Neuron (in vitro differentiated cells): ENCODE data around the gene FHOD3.
"Not testable (repeated sequence)": the region's sequence is repeated elsewhere in the genome, so short reads cannot be mapped to it uniquely, and the experiment has no call there.

Experiments used
- H2AFZ ChIP-seq: one replicate; pipeline ENCODE4 v1.6.1; 2013; ENCODE audit warnings: low read depth, mild to moderate bottlenecking, inconsistent platforms, low read length, moderate library complexity
- H3K27me3 ChIP-seq: one replicate; pipeline ENCODE4 v1.6.1; 2013; ENCODE audit warnings: low read length; ENCODE audit not compliant: insufficient read depth
- H3K36me3 ChIP-seq: one replicate; pipeline ENCODE4 v1.6.1; 2013; ENCODE audit warnings: low read length; ENCODE audit not compliant: insufficient read depth
- H3K4me1 ChIP-seq: one replicate; pipeline ENCODE4 v1.6.1; 2013; ENCODE audit warnings: low read length; ENCODE audit not compliant: insufficient read depth
- H3K4me3 ChIP-seq: 2 replicates; pipeline ENCODE4 v1.5.1; 2013; ENCODE audit warnings: mild to moderate bottlenecking, low read length, moderate library complexity
- H3K9me3 ChIP-seq: one replicate; pipeline ENCODE4 v1.6.1; 2013; ENCODE audit warnings: low read length

Gene FHOD3

DNA sequence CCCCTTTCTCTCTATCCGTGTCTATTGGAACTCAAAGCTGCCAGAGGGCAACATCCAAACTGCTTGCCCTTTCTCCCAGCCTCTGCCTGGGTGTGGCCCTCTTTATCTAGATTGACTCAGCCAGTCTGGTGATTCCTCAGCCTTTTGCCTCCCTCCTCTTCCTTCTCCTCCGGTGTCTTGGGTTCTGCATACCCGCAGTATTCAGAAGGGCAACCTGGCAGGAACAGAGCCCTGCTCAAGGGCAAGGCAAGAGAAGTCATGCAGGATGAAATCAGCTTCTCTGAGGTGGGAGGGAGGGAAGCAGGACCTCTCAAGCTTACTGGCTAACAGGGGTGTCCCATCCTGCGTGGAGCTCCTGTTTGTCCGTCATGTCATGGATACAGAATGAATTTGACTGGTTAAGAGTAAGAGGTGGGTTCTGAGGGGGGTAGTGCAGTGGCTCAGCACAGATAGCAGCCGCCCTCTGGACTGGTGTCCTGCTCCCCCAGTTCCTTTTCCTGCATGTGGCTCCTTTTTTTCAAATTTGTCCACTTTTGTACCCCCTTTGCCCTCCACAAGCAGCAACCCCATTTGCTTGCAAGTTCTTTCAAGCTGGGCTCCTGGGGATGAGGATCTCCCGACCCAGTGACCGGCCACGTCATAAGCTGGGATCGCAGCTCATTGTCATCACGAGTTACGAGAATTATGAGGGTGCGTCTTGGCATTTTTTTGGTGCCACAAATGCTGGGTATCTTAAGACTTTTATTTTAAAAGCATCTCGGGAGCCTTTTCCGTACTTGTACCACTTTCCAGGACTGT lies 154.1 kb downstream of the FHOD3 start:
- H2AFZ ChIP-seq = no peak overlapping the region
- peaks cover 30% of the 10 kb centered on the region for H3K4me1 ChIP-seq
- no peak overlapping the region for H3K4me3 ChIP-seq
- no peaks in the 10 kb centered on the region for H3K27me3 ChIP-seq
- H3K9me3 ChIP-seq = no peaks in the 10 kb centered on the region
- no peaks in the 10 kb centered on the region for H3K36me3 ChIP-seq

DNA sequence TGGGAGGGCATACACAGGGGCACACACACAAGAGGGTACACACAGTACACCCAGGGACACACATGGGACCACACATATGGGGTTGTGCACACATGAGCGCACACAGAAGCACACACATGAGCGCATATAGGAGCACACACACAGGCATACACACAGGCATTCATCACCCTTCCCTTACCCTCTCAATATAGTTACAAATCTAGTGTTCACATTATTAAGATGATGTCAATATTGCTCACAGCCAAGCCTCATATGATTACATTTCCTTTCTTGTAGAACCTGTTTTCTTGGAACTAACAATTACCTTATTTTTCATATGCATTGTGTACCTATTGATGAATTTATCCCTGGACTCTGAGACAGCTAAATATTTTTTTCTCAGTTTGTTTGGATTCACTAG lies 156.7 kb downstream of the FHOD3 start:
- no peaks in the 10 kb centered on the region for H3K27me3 ChIP-seq
- H3K4me1 ChIP-seq = peaks cover 10% of the 10 kb centered on the region
- no peak overlapping the region for H3K4me3 ChIP-seq
- H3K36me3 ChIP-seq = no peaks in the 10 kb centered on the region
- no peaks in the 10 kb centered on the region for H3K9me3 ChIP-seq
- no peak overlapping the region for H2AFZ ChIP-seq

DNA sequence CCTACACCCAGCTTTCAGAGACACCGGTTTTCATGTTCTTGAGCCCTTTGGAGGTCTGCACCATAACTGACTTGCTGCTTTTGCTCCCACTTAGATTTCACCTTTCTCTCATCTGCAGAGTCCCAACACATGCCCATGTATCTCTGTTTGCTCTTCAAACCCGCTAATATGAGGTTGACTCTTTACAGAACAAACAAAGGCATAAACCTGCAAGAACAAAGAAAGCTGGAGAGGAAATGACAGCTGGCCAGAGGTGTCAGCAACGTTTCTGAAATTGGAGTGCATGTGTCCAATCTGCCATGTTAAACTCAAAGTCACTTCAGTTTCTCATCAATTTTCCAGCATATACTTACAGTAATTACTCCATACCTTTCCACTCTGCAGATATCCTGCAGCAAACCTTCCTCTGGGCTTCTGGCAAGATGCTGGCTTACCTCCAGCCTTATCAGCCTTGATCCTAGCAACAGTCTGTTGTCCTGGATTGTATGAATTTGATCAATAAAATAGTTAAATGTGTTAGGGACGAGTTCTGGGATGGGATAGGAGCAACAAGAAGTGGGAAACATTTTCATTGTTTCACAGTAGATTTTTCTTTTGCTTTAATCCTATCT lies 157.4 kb downstream of the FHOD3 start:
- H3K4me3 ChIP-seq = no peak overlapping the region
- no peaks in the 10 kb centered on the region for H3K9me3 ChIP-seq
- no peaks in the 10 kb centered on the region for H3K27me3 ChIP-seq
- H2AFZ ChIP-seq = no peak overlapping the region
- H3K4me1 ChIP-seq = peaks cover 7% of the 10 kb centered on the region
- H3K36me3 ChIP-seq = no peaks in the 10 kb centered on the region

DNA sequence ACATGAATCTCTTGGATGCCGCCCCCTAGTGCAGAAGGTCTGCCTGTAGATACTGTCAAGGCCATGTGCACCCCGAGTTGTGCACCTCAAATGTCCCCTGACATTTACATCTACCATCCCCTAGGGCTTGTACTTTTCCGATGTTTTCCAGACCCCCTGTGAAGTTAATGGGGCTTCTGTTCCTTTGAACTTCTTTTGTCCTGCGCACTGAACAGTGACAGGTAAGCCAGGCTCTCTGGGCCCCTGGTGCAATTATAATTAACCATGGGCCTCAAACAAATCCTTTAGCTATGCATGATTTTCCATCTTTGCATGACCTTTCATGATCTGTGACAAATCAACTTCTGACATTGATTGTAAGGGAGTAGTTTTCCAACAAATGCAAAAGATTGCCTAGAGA lies 158.4 kb downstream of the FHOD3 start:
- Histone ChIP-seq H3K9me3 (no peaks in the 10 kb centered on the region), H3K36me3 (no peaks in the 10 kb centered on the region), H3K4me3 (no peak overlapping the region), H3K27me3 (no peaks in the 10 kb centered on the region), H2AFZ (no peak overlapping the region), H3K4me1 (peaks cover 5% of the 10 kb centered on the region)

DNA sequence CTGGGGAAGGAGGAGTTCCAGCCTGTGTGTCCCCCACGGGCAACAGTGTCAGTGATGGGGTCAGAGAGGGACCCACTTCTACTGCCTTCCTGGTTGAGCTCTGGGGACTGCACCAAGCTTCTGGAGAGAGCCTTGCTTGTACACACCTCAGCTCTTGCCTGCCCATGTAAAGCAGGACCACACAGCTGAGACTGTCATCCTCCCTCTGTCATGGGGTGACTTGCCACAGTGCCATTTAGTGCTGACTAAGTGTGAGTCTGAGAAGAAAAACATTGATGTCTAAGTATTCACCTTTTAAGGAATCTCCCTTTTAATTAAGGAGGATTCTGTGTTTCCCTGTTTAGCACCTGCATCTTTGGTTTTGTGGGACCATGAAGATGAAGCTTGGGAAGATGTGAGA lies 159.1 kb downstream of the FHOD3 start:
- H3K4me1 ChIP-seq = peaks cover 5% of the 10 kb centered on the region
- H3K36me3 ChIP-seq = no peaks in the 10 kb centered on the region
- H3K4me3 ChIP-seq = no peak overlapping the region
- H2AFZ ChIP-seq = no peak overlapping the region
- H3K9me3 ChIP-seq = no peaks in the 10 kb centered on the region
- no peaks in the 10 kb centered on the region for H3K27me3 ChIP-seq

DNA sequence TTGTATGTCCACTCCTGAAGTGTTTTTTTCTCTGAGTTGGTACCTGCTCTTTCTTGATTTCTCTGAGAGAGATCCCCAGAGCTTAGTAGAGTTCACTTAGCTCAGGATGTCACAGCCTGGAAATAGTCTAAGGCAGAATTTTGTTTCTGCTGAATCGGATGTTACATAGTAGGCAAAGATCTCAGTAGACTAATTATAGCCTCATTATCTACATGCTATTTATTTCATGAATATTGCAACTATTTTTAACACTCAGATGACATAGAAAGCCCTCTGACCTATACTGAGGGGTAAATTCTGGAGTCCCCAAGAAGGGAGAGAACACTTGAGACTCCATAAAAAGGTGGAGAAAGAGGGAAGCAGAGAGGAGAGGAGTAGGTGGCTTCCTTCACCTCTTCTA lies 160.2 kb downstream of the FHOD3 start:
- Histone ChIP-seq H2AFZ (no peak overlapping the region), H3K36me3 (no peaks in the 10 kb centered on the region), H3K4me1 (peaks cover 5% of the 10 kb centered on the region), H3K4me3 (no peak overlapping the region), H3K27me3 (no peaks in the 10 kb centered on the region), H3K9me3 (no peaks in the 10 kb centered on the region)

DNA sequence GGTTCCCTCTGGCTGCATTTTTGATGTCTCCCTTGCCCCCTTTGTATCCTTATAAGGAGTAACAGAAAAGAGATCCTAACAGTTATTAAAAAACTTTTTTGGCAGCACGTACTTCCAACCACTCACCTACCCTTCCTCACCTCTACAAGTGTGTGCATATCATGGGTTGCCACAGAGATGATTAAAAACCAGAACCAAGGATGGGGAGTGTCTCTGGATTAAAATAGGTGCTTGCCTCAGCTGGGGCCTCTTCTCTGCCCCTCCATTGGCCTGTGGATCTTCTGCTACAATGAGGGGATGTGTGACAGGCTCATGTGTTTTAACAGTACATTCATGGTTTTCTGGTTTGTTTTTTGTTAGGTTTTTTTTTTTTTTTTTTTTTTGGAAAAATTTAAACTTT lies 160.8 kb downstream of the FHOD3 start:
- Histone ChIP-seq H3K4me1 (peaks cover 5% of the 10 kb centered on the region), H3K4me3 (no peak overlapping the region), H3K27me3 (no peaks in the 10 kb centered on the region), H2AFZ (no peak overlapping the region), H3K36me3 (no peaks in the 10 kb centered on the region), H3K9me3 (no peaks in the 10 kb centered on the region)

DNA sequence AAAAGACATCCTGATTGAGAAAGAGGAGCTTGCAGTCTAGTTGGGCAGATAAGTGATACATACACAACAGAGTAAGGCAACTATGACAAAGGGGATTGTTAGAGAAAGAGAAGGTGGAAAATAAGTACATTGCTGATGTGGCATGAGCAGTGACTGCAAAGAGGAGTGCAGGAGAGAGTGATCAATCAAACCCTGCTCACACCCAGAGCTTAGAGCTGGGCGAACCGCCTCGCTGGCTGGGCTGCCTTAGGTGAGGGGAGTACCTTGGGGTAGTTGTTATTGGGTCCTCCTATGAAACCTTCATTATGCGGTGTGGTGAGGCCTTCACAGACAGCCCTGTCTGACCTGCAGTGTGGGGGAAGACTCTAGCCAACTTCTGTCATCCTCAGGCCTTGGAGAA lies 161.7 kb downstream of the FHOD3 start:
- H3K4me3 ChIP-seq = no peak overlapping the region

DNA sequence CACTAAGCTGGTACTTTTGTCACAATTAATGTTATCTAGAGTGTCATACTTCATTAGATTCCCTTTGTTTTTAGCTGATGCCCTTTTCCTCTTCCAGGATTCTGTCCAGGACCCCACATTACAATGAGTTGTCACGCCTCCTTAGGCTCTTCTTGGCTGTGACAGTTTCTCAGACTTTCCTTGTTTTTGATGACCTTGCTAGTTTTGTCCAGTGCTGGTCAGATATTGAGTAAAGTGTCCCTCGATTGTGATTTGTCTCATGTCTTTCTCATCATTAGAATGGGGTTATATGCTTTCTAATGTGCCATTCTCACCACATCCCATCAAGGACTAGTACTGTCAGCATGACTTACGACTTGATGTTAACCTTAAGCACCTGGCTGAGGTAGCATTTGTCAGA lies 162.3 kb downstream of the FHOD3 start:
- H3K4me3 ChIP-seq = no peak overlapping the region
- no peaks in the 10 kb centered on the region for H3K9me3 ChIP-seq
- H3K4me1 ChIP-seq = peaks cover 7% of the 10 kb centered on the region
- no peak overlapping the region for H2AFZ ChIP-seq
- H3K36me3 ChIP-seq = no peaks in the 10 kb centered on the region
- H3K27me3 ChIP-seq = no peaks in the 10 kb centered on the region

More for the DNA sequence above, 161.7 kb downstream of the FHOD3 start:
- Histone ChIP-seq H3K27me3 (no peaks in the 10 kb centered on the region), H3K4me1 (peaks cover 7% of the 10 kb centered on the region), H3K9me3 (no peaks in the 10 kb centered on the region), H2AFZ (no peak overlapping the region), H3K36me3 (no peaks in the 10 kb centered on the region)

DNA sequence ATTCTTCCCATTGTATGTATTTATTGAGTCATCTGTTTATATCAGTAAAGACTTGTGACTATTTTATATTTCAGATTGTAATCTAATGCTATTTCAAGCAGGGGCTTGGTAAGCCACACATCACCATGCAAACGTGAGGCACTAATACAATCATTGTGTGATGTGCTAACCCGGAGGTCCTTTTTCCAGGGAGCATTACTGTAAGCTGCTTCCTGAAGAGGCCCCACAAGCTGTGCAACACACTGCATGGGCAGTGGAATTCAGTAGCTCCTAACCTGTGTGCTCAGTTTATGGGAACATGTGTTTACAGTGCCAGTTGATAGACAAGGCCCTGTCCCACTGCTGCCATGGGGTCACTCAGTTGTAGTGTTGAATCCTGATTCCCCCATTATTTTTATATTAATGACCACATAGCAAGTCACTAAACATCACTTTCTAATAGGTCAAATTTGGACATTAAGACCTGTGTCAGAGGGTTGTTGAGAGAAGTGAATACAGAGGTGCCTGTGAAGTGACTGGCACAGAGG lies 162.9 kb downstream of the FHOD3 start:
- no peaks in the 10 kb centered on the region for H3K36me3 ChIP-seq
- no peaks in the 10 kb centered on the region for H3K9me3 ChIP-seq
- H2AFZ ChIP-seq = no peak overlapping the region
- H3K27me3 ChIP-seq = no peaks in the 10 kb centered on the region
- no peak overlapping the region for H3K4me3 ChIP-seq
- H3K4me1 ChIP-seq = peaks cover 7% of the 10 kb centered on the region

DNA sequence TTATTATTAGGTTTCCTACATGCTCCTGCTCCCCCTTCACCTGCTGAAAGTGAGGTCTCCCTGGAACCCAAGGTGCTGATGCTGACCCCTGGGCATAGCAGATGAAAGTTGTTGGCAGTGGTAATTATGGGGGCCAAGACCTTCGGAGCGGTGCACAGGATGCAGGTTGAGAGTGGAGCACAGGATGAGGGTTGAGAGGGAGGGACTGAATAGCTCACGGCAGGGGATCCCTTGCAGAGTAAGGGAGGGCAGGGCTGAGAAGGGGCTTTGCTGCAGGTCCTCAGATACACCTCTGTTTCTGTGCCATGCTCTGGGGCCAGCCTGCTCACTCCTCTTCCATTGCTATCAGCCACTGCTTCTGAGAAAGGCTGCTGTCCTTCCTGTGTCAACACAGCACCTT lies 163.3 kb downstream of the FHOD3 start:
- Histone ChIP-seq H3K4me3 (no peak overlapping the region), H3K4me1 (peaks cover 7% of the 10 kb centered on the region), H3K9me3 (no peaks in the 10 kb centered on the region), H3K36me3 (no peaks in the 10 kb centered on the region), H3K27me3 (no peaks in the 10 kb centered on the region), H2AFZ (no peak overlapping the region)

DNA sequence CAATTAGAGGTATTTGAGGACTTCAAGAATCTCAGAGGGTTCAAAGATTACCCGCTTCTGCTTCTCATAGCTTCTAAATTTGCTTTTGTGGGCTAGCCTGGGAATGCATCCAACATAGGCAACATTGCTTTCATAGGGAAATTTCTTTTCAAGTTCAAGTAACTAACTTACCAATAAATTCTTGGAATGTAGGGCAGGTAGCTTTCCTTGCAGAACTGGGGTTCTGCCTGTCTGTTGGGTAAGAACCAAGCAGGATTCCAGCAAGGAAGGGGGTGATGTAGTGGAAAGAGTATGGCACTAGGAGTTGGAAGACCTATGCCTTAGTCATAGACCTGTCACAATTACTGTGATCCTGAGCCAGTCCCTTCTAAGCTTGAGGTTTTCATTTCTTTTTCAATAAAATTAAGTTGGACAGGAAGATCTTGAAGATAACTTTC lies 164.1 kb downstream of the FHOD3 start:
- Histone ChIP-seq H3K36me3 (no peaks in the 10 kb centered on the region), H2AFZ (no peak overlapping the region), H3K9me3 (no peaks in the 10 kb centered on the region), H3K27me3 (no peaks in the 10 kb centered on the region), H3K4me3 (no peak overlapping the region), H3K4me1 (peaks cover 7% of the 10 kb centered on the region)

DNA sequence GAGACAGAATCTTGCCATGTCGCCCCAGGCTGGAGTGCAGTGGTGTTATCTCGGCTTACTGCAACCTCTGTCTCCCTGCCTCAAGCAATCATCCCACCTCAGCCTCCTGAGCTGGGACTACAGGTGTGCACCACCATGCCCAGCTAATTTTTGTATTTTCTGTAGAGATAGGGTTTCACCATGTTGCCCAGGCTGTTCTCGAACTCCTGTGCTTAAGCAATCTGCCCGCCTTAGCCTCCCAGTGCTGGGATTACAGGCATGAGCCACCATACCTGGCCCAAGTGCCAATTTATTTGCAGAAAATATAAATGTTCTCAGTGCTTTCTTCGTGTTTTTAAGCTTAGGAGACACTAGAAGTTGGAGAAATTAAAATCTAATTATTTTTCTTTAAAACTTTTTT lies 166.0 kb downstream of the FHOD3 start:
- H3K9me3 ChIP-seq, H3K4me1 ChIP-seq, H3K27me3 ChIP-seq, H3K36me3 ChIP-seq, H3K4me3 ChIP-seq, H2AFZ ChIP-seq: not testable (repeated sequence)
